Liver (tissue), 3 donors: ENCODE data around the gene TMEM273.

Experiments used
- CTCF ChIP-seq: fragments of 150-350 bp; IDR thresholded peaks from 2 replicates; pipeline ENCODE4 v1.5.1; 2017; ENCODE audit warnings: improper control_type of control experiment, low read depth, low read length; ENCODE audit not compliant: missing input control
- EGR1 ChIP-seq, 2 donors: IDR thresholded peaks; 2 replicates each; pipeline ENCODE4 v1.6.1; 2016 to 2018; ENCODE audit warnings: antibody characterized with exemption in 2 of 2, low read depth in 2 of 2
- FOXA1 ChIP-seq: IDR thresholded peaks from 2 replicates; pipeline ENCODE4 v1.6.1; 2016; ENCODE audit warnings: antibody characterized with exemption
- FOXA2 ChIP-seq: IDR thresholded peaks from 2 replicates; pipeline ENCODE4 v1.6.1; 2016; ENCODE audit warnings: antibody characterized with exemption
- GABPA ChIP-seq, 2 donors: IDR thresholded peaks in 1 of 2; conservative IDR thresholded peaks in 1 of 2; 2 replicates each; pipeline ENCODE4 v1.6.1; 2016; ENCODE audit warnings: antibody characterized with exemption in 2 of 2, mild to moderate bottlenecking in 1 of 2, moderate library complexity in 1 of 2
- RXRA ChIP-seq, 2 donors: IDR thresholded peaks; 2 replicates each; pipeline ENCODE4 v1.6.1; 2017 to 2018; ENCODE audit warnings: antibody characterized with exemption in 2 of 2, mild to moderate bottlenecking in 1 of 2
- SP1 ChIP-seq: IDR thresholded peaks from 2 replicates; pipeline ENCODE4 v1.6.1; 2018; ENCODE audit warnings: antibody characterized with exemption, mild to moderate bottlenecking
- TAF1 ChIP-seq: conservative IDR thresholded peaks from 2 replicates; pipeline ENCODE4 v1.6.1; 2016; ENCODE audit warnings: antibody characterized with exemption, mild to moderate bottlenecking
- ZBTB33 ChIP-seq: IDR thresholded peaks from 2 replicates; pipeline ENCODE4 v1.6.1; 2016; ENCODE audit warnings: antibody characterized with exemption
- donor health status: healthy.
- donor health status: healthy.

GRCh38 chr10:49162761-49163310 lies 25.4 kb downstream of the TMEM273 start:
- no peak for TF ChIP-seq CTCF
- TF ChIP-seq EGR1 (IDR thresholded peaks at IDR 0.05; ENCODE audit: low read depth in 2 of 2) = no peak
- no peak for TF ChIP-seq FOXA2
- TF ChIP-seq GABPA (IDR thresholded peaks at IDR 0.05 in 1 of 2, conservative IDR thresholded peaks at IDR 0.05 in 1 of 2) = no peak
- no peak for TF ChIP-seq SP1
- TF ChIP-seq TAF1 = no peak
- no peak for TF ChIP-seq RXRA (IDR thresholded peaks at IDR 0.05)
- TF ChIP-seq FOXA1 = no peak
- TF ChIP-seq ZBTB33 = no peak
